ENCODE results near the gene KCTD3.
A peak's percentile ranks its signal among the peaks of the same experiment; 100 is the strongest.

KCTD3 gene

GRCh38 chr1:215606564-215607168 lies 39.6 kb downstream of the KCTD3 start:
- DNase-seq (ENCODE audit: low spot score): peak; percentile 38

GRCh38 chr1:215607412-215607811 lies 40.3 kb downstream of the KCTD3 start:
- DNase-seq (ENCODE audit: low spot score): no peak

GRCh38 chr1:215608646-215609045 lies 41.5 kb downstream of the KCTD3 start:
- DNase-seq (ENCODE audit: low spot score): no peak

- DNase-seq (ENCODE audit: low spot score): no peak
Measured at GRCh38 chr1:215612391-215612790, 45.3 kb downstream of the KCTD3 start.

- DNase-seq (ENCODE audit: low spot score): no peak
Measured at GRCh38 chr1:215617979-215618378, 50.9 kb downstream of the KCTD3 start.

GRCh38 chr1:215623162-215623561 lies 56.1 kb downstream of the KCTD3 start:
- no peak for DNase-seq (ENCODE audit: low spot score)

GRCh38 chr1:215625949-215626348 lies 58.8 kb downstream of the KCTD3 start:
- DNase-seq (ENCODE audit: low spot score): no peak

GRCh38 chr1:215631040-215631439 lies 63.9 kb downstream of the KCTD3 start:
- DNase-seq (ENCODE audit: low spot score): no peak

GRCh38 chr1:215631489-215631888 lies 64.4 kb downstream of the KCTD3 start:
- no peak for DNase-seq (ENCODE audit: low spot score)

GRCh38 chr1:215635827-215636226 lies 68.7 kb downstream of the KCTD3 start:
- no peak for DNase-seq (ENCODE audit: low spot score)

- DNase-seq (ENCODE audit: low spot score): no peak
Measured at GRCh38 chr1:215636258-215636965, 69.3 kb downstream of the KCTD3 start.

- DNase-seq (ENCODE audit: low spot score): no peak
Measured at GRCh38 chr1:215637041-215637573, 70.0 kb downstream of the KCTD3 start.

- no peak for DNase-seq (ENCODE audit: low spot score)
Measured at GRCh38 chr1:215640429-215641148, 73.5 kb downstream of the KCTD3 start.

- DNase-seq (ENCODE audit: low spot score): no peak
Measured at GRCh38 chr1:215643592-215644321, 76.7 kb downstream of the KCTD3 start.

- DNase-seq (ENCODE audit: low spot score): no peak
Measured at GRCh38 chr1:215645182-215645581, 78.1 kb downstream of the KCTD3 start.

- DNase-seq (ENCODE audit: low spot score): no peak
Measured at GRCh38 chr1:215645861-215646260, 78.8 kb downstream of the KCTD3 start.

- no peak for DNase-seq (ENCODE audit: low spot score)
Measured at GRCh38 chr1:215647738-215648137, 80.6 kb downstream of the KCTD3 start.

GRCh38 chr1:215648957-215649356 lies 81.9 kb downstream of the KCTD3 start:
- no peak for DNase-seq (ENCODE audit: low spot score)

- DNase-seq (ENCODE audit: low spot score): no peak
Measured at GRCh38 chr1:215650446-215651149, 83.5 kb downstream of the KCTD3 start.

GRCh38 chr1:215651867-215652266 lies 84.8 kb downstream of the KCTD3 start:
- DNase-seq (ENCODE audit: low spot score): no peak

- DNase-seq (ENCODE audit: low spot score): no peak
Measured at GRCh38 chr1:215652371-215652770, 85.3 kb downstream of the KCTD3 start.

- DNase-seq (ENCODE audit: low spot score): no peak
Measured at GRCh38 chr1:215657047-215657446, 89.9 kb downstream of the KCTD3 start.

All from COLO829 (cell line).